ENCODE measurements around the gene PGGHG.

PGGHG gene

GRCh38 chr11:288478-289397 is at the start of gene PGGHG:
Gene PGGHG, plus strand, starts transcription at chr11:289126. Its CDS starts 691 bp downstream, at chr11:289817.
- Histone ChIP-seq H3K4me3 (peak within 1 kb of the TSS; percentile 43 to 79 (median 55)), H3K27ac (peak within 1 kb of the TSS; percentile 44 to 87 (median 78))

- Histone ChIP-seq H3K4me3 (no peak overlapping the region), H3K27ac (no peak overlapping the region)
These were observed 48.6 kb upstream of the PGGHG start for GRCh38 chr11:240315-240714.

GRCh38 chr11:241634-242033 is 47.3 kb upstream of the PGGHG start:
- H3K4me3 ChIP-seq = no peak overlapping the region
- H3K27ac ChIP-seq = no peak overlapping the region

GRCh38 chr11:244376-244775 is 44.5 kb upstream of the PGGHG start:
- Histone ChIP-seq H3K27ac (no peak overlapping the region), H3K4me3 (no peak overlapping the region)

- no peak overlapping the region for H3K27ac ChIP-seq
- no peak overlapping the region for H3K4me3 ChIP-seq
These were observed 39.9 kb upstream of the PGGHG start for GRCh38 chr11:249062-249461.

- no peak overlapping the region for H3K27ac ChIP-seq
- no peak overlapping the region for H3K4me3 ChIP-seq
These were observed 38.7 kb upstream of the PGGHG start for GRCh38 chr11:250274-250673.

- no peak overlapping the region for H3K4me3 ChIP-seq
- H3K27ac ChIP-seq = no peak overlapping the region
These were observed 38.1 kb upstream of the PGGHG start for GRCh38 chr11:250740-251299.

GRCh38 chr11:251550-251949 is 37.4 kb upstream of the PGGHG start:
- Histone ChIP-seq H3K4me3 (no peak overlapping the region), H3K27ac (no peak overlapping the region)

GRCh38 chr11:252666-253065 is 36.3 kb upstream of the PGGHG start:
- no peak overlapping the region for H3K27ac ChIP-seq
- H3K4me3 ChIP-seq = no peak overlapping the region

GRCh38 chr11:253160-253885 is 35.6 kb upstream of the PGGHG start:
- Histone ChIP-seq H3K27ac (no peak overlapping the region), H3K4me3 (no peak overlapping the region)

- no peak overlapping the region for H3K27ac ChIP-seq
- H3K4me3 ChIP-seq = no peak overlapping the region
These were observed 35.0 kb upstream of the PGGHG start for GRCh38 chr11:253886-254270.

GRCh38 chr11:255176-255575 is 33.8 kb upstream of the PGGHG start:
- Histone ChIP-seq H3K27ac (no peak overlapping the region), H3K4me3 (no peak overlapping the region)

GRCh38 chr11:255816-256215 is 33.1 kb upstream of the PGGHG start:
- Histone ChIP-seq H3K27ac (no peak overlapping the region), H3K4me3 (no peak overlapping the region)

GRCh38 chr11:256952-257737 is 31.8 kb upstream of the PGGHG start:
- H3K4me3 ChIP-seq = no peak overlapping the region
- no peak overlapping the region for H3K27ac ChIP-seq

- Histone ChIP-seq H3K27ac (no peak overlapping the region), H3K4me3 (no peak overlapping the region)
These were observed 31.0 kb upstream of the PGGHG start for GRCh38 chr11:257766-258493.

GRCh38 chr11:259413-259812 is 29.5 kb upstream of the PGGHG start:
- H3K27ac ChIP-seq = no peak overlapping the region
- H3K4me3 ChIP-seq = no peak overlapping the region

- no peak overlapping the region for H3K27ac ChIP-seq
- H3K4me3 ChIP-seq = no peak overlapping the region
These were observed 27.3 kb upstream of the PGGHG start for GRCh38 chr11:261624-262023.

- no peak overlapping the region for H3K27ac ChIP-seq
- H3K4me3 ChIP-seq = no peak overlapping the region
These were observed 22.1 kb upstream of the PGGHG start for GRCh38 chr11:266676-267439.

All from skin epidermis (tissue), 12 donors.